ENCODE data around the gene NPRL2.

Gene NPRL2

GRCh38 chr3:50303013-50303815 is 47.4 kb downstream of the NPRL2 start, which contains the start of gene HYAL1:
HYAL1 (minus strand) TSS chr3:50303574; CDS start chr3:50302956, 618 bp downstream.
- DNase-seq = no peak

GRCh38 chr3:50302095-50303012 is 48.2 kb downstream of the NPRL2 start:
- DNase-seq = no peak

- DNase-seq = no peak
Observed at GRCh38 chr3:50300681-50301254, 49.8 kb downstream of the NPRL2 start.

GRCh38 chr3:50299929-50300680 is 50.5 kb downstream of the NPRL2 start:
- DNase-seq = no peak

- no peak for DNase-seq
Observed at GRCh38 chr3:50299638-50299928, 51.0 kb downstream of the NPRL2 start.

- peak; percentile 99 for DNase-seq
Observed at GRCh38 chr3:50298836-50299637, 51.5 kb downstream of the NPRL2 start, which contains the start of the genes HYAL3 and NAA80. HYAL3 (minus strand) TSS chr3:50299405; CDS start chr3:50295602, 3,803 bp downstream. NAA80 (minus strand) TSS chr3:50299405; CDS start chr3:50297463, 1,942 bp downstream.

GRCh38 chr3:50297896-50298725 is 52.5 kb downstream of the NPRL2 start:
- no peak for DNase-seq

GRCh38 chr3:50297384-50297775 is 53.2 kb downstream of the NPRL2 start:
- DNase-seq = no peak

Data from activated CD8-positive, alpha-beta memory T cell treated with anti-CD3 and anti-CD28 coated beads, Interleukin-2, amount 50 U/mL, for 4 hours (primary cell).